Fibroblast of lung (primary cell): ENCODE measurements around the gene SLC22A23. TPM values are rescaled to one million over a fixed set of nuclear protein-coding genes. Genes with fewer than 3 reads are reported as not detected.

Source experiments
- DNase-seq, 2 donors: peaks; one replicate each; pipeline versions ENCODE4 v3.0.0 to v3.0.0-alpha.2; 2010; ENCODE audit warnings: low read depth in 2 of 2
- H2AFZ ChIP-seq: 2 replicates; pipeline ENCODE4 v1.5.1; 2012; ENCODE audit warnings: low read length, control low read depth, inconsistent platforms
- H3K27ac ChIP-seq: 2 replicates; pipeline ENCODE4 v1.5.1; 2011; ENCODE audit warnings: low read length, control low read depth; ENCODE audit not compliant: insufficient read depth
- H3K27me3 ChIP-seq: 2 replicates; pipeline ENCODE4 v1.5.1; 2011; ENCODE audit warnings: mild to moderate bottlenecking, low read length; ENCODE audit not compliant: control insufficient read depth, insufficient read depth
- H3K36me3 ChIP-seq: 2 replicates; pipeline ENCODE4 v1.5.1; 2011; ENCODE audit warnings: low read length; ENCODE audit not compliant: control insufficient read depth, insufficient read depth
- H3K4me1 ChIP-seq: 2 replicates; pipeline ENCODE4 v1.5.1; 2011; ENCODE audit warnings: low read length; ENCODE audit not compliant: control insufficient read depth, insufficient read depth; ENCODE audit errors: extremely low read depth
- H3K4me2 ChIP-seq: 2 replicates; pipeline ENCODE4 v1.5.1; 2011; ENCODE audit warnings: low read length, control low read depth; ENCODE audit not compliant: insufficient read depth; ENCODE audit errors: extremely low read depth
- H3K4me3 ChIP-seq, 4 experiments: fragments of 200-600 bp in 1 of 4; sonication (generic) in 1 of 4; replicated peaks in 1 of 4; 2 replicates each; pipeline ENCODE4 v1.5.1; 2011 to 2016; ENCODE audit warnings: low read length in 4 of 4, low read depth in 3 of 4, mild to moderate bottlenecking in 3 of 4, control low read depth in 2 of 4, inconsistent platforms in 1 of 4, mixed read lengths in 1 of 4; ENCODE audit not compliant: insufficient read depth in 1 of 4; ENCODE audit errors: control extremely low read depth in 1 of 4
- H3K79me2 ChIP-seq: 2 replicates; pipeline ENCODE4 v1.5.1; 2012; ENCODE audit warnings: mild to moderate bottlenecking, low read length, inconsistent platforms; ENCODE audit not compliant: control insufficient read depth, insufficient read depth
- H3K9ac ChIP-seq: 2 replicates; pipeline ENCODE4 v1.5.1; 2011; ENCODE audit warnings: mild to moderate bottlenecking, low read length, control low read depth; ENCODE audit not compliant: insufficient read depth
- H3K9me3 ChIP-seq: 2 replicates; pipeline ENCODE4 v1.5.1; 2012; ENCODE audit warnings: low read depth, low read length; ENCODE audit not compliant: control insufficient read depth, insufficient read depth
- H4K20me1 ChIP-seq: 2 replicates; pipeline ENCODE4 v1.5.1; 2011; ENCODE audit warnings: low read length; ENCODE audit not compliant: control insufficient read depth, insufficient read depth; ENCODE audit errors: extremely low read depth
- CTCF ChIP-seq, 2 donors: IDR thresholded peaks in 1 of 2; conservative IDR thresholded peaks in 1 of 2; 1 replicate in 1 of 2; 2 replicates in 1 of 2; pipeline ENCODE4 v1.5.1; 2011 to 2012; ENCODE audit warnings: low read length in 2 of 2, control low read depth in 1 of 2, inconsistent platforms in 1 of 2, low read depth in 1 of 2, mild to moderate bottlenecking in 1 of 2
- EZH2 ChIP-seq: IDR thresholded peaks from 2 replicates; pipeline ENCODE4 v1.5.1; 2012; ENCODE audit warnings: low read length, control low read depth, mild to moderate bottlenecking; ENCODE audit errors: missing control alignments
- polyA plus RNA-seq, 2 donors: library from polyadenylated mRNA; depleted of rRNA in 1 of 2; stranded (reverse) in 1 of 2; unstranded in 1 of 2; fragments of >200 nt; gene quantifications; 2 replicates each; pipeline ENCODE4 v1.2.1, GENCODE V29; 2011 to 2012; ENCODE audit warnings: missing spikeins in 1 of 2
- total RNA-seq: library from RNA; depleted of rRNA; stranded (reverse); fragments of >200 nt; gene quantifications from 2 replicates; pipeline ENCODE4 v1.2.1, GENCODE V29; 2014

The SLC22A23 gene
- total and polyA plus RNA-seq, 2 donors (not counting 1 experiment from before 2014, with no cell fraction given): 0.37 to 3.0 TPM

DNA sequence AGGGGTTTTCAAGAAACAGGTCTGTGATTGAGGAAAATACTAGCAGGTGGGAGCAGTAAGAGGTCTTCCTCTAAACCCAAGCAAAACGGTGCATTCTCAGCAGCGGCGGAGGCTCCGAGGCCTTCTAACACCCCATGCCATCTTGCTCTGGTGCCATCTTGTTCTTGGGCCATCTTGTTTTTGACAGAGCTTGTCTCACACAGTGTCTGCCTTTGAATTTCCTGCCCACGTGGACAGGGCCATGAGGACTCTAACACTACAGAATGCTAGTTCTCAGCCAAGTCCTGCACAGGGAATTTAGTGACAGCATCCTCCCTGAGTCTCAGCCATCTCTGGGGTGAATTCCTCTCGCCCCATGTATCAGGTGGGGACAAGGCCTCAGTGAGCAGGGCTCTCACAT is 121.7 kb downstream of the SLC22A23 start:
- Histone ChIP-seq H3K27me3 (no peaks in the 10 kb centered on the region), H3K9me3 (no peaks in the 10 kb centered on the region), H3K4me2 (no peak overlapping the region), H3K79me2 (no peaks in the 10 kb centered on the region), H2AFZ (no peak overlapping the region), H3K4me3 (no peak overlapping the region), H3K36me3 (no peaks in the 10 kb centered on the region), H3K4me1 (no peaks in the 10 kb centered on the region), H3K9ac (no peak overlapping the region), H3K27ac (no peak overlapping the region), H4K20me1 (no peaks in the 10 kb centered on the region)
- TF ChIP-seq EZH2 (no peak), CTCF (conservative IDR thresholded peaks at IDR 0.05 in 1 of 2, IDR thresholded peaks at IDR 0.05 in 1 of 2; ENCODE audit: low read depth in 1 of 2, low read length in 2 of 2) (no peak)
- no peak for DNase-seq

DNA sequence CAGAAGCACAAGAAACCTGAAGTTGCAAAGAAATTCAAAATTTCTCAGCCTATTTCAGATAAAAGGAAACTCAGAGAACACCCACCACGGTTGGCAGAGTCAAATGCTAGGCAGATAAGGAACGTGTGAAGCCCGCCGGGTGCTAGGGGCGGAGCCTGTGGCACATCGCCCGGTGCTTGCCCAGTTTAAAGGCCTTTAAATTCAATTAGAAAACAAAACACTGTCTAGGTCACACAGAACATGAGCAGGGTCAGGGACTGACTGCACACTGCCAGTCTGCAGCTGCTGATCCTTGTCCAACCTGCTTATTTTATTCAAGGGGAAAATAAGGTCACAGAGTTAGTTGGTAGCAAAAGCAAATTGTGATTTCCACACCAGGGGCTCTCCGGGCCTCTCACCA is 122.3 kb downstream of the SLC22A23 start:
- H3K79me2 ChIP-seq: no peaks in the 10 kb centered on the region
- H3K4me2 ChIP-seq: no peak overlapping the region
- no peaks in the 10 kb centered on the region for H3K9me3 ChIP-seq
- H3K36me3 ChIP-seq: no peaks in the 10 kb centered on the region
- H3K27ac ChIP-seq: no peak overlapping the region
- no peaks in the 10 kb centered on the region for H3K27me3 ChIP-seq
- H3K4me1 ChIP-seq: no peaks in the 10 kb centered on the region
- H3K4me3 ChIP-seq: no peak overlapping the region
- H4K20me1 ChIP-seq: no peaks in the 10 kb centered on the region
- H2AFZ ChIP-seq: no peak overlapping the region
- no peak for DNase-seq
- H3K9ac ChIP-seq: no peak overlapping the region
- TF ChIP-seq EZH2 (no peak), CTCF (conservative IDR thresholded peaks at IDR 0.05 in 1 of 2, IDR thresholded peaks at IDR 0.05 in 1 of 2; ENCODE audit: low read depth in 1 of 2, low read length in 2 of 2) (no peak)

DNA sequence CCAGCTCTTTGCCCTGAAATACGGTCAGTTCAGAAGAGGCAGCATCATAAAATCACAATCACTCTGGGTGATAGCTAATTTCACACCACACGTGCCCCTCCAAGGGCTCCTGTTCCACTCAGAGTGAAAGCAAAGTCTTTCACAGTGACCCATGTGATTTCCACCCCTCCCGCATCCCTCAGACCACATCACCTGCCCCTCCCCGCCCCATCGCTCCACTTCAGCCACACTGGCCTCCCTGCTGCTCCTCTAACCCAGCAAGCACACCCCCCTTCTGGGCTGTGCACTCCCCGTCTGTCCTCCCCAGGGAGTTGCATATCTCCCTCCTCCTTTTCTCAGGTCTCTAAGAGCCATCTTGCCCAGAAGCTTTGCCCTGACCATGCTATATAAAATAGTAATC is 123.6 kb downstream of the SLC22A23 start:
- no peaks in the 10 kb centered on the region for H3K79me2 ChIP-seq
- H3K27me3 ChIP-seq: no peaks in the 10 kb centered on the region
- no peaks in the 10 kb centered on the region for H3K36me3 ChIP-seq
- H3K4me2 ChIP-seq: no peak overlapping the region
- no peak for DNase-seq
- H3K9ac ChIP-seq: no peak overlapping the region
- H3K4me1 ChIP-seq: no peaks in the 10 kb centered on the region
- TF ChIP-seq EZH2 (no peak), CTCF (conservative IDR thresholded peaks at IDR 0.05 in 1 of 2, IDR thresholded peaks at IDR 0.05 in 1 of 2; ENCODE audit: low read depth in 1 of 2, low read length in 2 of 2) (no peak)
- no peak overlapping the region for H3K4me3 ChIP-seq
- H2AFZ ChIP-seq: no peak overlapping the region
- no peaks in the 10 kb centered on the region for H3K9me3 ChIP-seq
- H3K27ac ChIP-seq: no peak overlapping the region
- no peaks in the 10 kb centered on the region for H4K20me1 ChIP-seq
